ENCODE results near the gene FAM83C.
"Not testable (repeated sequence)": the region's sequence is repeated elsewhere in the genome, so short reads cannot be mapped to it uniquely, and the experiment has no call there.

Gene FAM83C

GRCh38 chr20:35253010-35253409 is 39.2 kb downstream of the FAM83C start:
- no peak overlapping the region for H3K27ac ChIP-seq (ENCODE audit: poor library complexity, severe bottlenecking)
- no peak for DNase-seq (ENCODE audit: low spot score)
- ATAC-seq (ENCODE audit: low read depth): no peak
- no peaks in the 10 kb centered on the region for H3K9me3 ChIP-seq (ENCODE audit: severe bottlenecking)
- H3K36me3 ChIP-seq (ENCODE audit: low read depth): no peaks in the 10 kb centered on the region
- no peaks in the 10 kb centered on the region for H3K27me3 ChIP-seq (ENCODE audit: insufficient read depth, poor library complexity, severe bottlenecking)
- H3K4me3 ChIP-seq (ENCODE audit: severe bottlenecking): no peak overlapping the region
- H3K4me1 ChIP-seq (ENCODE audit: insufficient read depth, poor library complexity, severe bottlenecking): no peaks in the 10 kb centered on the region
- TF ChIP-seq, protein P1, sequence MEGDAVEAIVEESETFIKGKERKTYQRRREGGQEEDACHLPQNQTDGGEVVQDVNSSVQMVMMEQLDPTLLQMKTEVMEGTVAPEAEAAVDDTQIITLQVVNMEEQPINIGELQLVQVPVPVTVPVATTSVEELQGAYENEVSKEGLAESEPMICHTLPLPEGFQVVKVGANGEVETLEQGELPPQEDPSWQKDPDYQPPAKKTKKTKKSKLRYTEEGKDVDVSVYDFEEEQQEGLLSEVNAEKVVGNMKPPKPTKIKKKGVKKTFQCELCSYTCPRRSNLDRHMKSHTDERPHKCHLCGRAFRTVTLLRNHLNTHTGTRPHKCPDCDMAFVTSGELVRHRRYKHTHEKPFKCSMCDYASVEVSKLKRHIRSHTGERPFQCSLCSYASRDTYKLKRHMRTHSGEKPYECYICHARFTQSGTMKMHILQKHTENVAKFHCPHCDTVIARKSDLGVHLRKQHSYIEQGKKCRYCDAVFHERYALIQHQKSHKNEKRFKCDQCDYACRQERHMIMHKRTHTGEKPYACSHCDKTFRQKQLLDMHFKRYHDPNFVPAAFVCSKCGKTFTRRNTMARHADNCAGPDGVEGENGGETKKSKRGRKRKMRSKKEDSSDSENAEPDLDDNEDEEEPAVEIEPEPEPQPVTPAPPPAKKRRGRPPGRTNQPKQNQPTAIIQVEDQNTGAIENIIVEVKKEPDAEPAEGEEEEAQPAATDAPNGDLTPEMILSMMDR (IDR thresholded peaks at IDR 0.05; ENCODE audit: poor library complexity, severe bottlenecking): no peak

- not testable (repeated sequence) for H3K27me3 ChIP-seq (ENCODE audit: insufficient read depth, poor library complexity, severe bottlenecking); H3K4me3 ChIP-seq (ENCODE audit: severe bottlenecking); H3K27ac ChIP-seq (ENCODE audit: poor library complexity, severe bottlenecking); H3K36me3 ChIP-seq (ENCODE audit: low read depth); H3K9me3 ChIP-seq (ENCODE audit: severe bottlenecking); ATAC-seq (ENCODE audit: low read depth); H3K4me1 ChIP-seq (ENCODE audit: insufficient read depth, poor library complexity, severe bottlenecking); DNase-seq (ENCODE audit: low spot score)
Observed at GRCh38 chr20:35252598-35252997, 39.6 kb downstream of the FAM83C start.

DNA sequence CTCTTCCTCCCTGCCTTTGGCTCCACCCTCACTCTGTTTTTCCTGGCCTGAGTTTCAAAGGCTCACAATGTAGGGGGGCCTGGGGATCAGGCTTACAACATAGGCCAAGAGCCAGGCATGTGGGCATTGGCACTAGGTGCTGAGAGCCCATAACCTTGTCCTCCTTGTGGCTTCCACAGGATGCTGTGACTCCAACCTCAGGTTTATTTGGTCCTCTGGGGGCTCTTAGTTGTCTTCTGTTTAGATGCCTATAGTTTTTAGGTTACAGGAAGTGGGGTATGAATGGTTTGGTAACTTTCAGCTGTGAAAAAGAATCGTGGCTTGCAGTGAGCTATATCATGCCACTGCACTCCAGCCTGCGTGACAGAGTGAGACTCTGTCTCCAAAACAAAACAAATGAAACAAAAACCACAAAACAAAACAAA is 40.2 kb downstream of the FAM83C start:
- TF ChIP-seq, protein P1 (IDR thresholded peaks at IDR 0.05; ENCODE audit: poor library complexity, severe bottlenecking): no peak
- Histone ChIP-seq H3K4me1 (ENCODE audit: insufficient read depth, poor library complexity, severe bottlenecking) (no peaks in the 10 kb centered on the region), H3K4me3 (ENCODE audit: severe bottlenecking) (no peak overlapping the region), H3K27me3 (ENCODE audit: insufficient read depth, poor library complexity, severe bottlenecking) (no peaks in the 10 kb centered on the region), H3K36me3 (ENCODE audit: low read depth) (no peaks in the 10 kb centered on the region), H3K27ac (ENCODE audit: poor library complexity, severe bottlenecking) (no peak overlapping the region), H3K9me3 (ENCODE audit: severe bottlenecking) (no peaks in the 10 kb centered on the region)
- DNase-seq (ENCODE audit: low spot score) (no peak), ATAC-seq (ENCODE audit: low read depth) (no peak)

DNA sequence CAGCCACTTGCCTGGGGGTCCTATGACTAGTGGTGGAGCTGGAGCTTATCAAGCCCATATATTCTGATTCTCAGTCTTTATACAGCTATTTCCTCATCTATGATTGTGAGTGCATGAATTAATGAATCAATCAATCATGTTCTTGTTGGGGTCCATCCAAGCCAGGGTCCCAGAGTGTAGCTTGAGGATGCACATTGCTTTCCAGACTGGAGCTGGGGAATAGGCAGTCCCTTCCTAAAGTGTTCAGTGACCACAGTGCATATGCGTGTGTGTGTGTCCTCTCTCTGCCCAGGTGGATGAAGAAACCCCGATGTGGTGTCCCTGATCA is 40.6 kb downstream of the FAM83C start:
- Histone ChIP-seq H3K9me3 (ENCODE audit: severe bottlenecking) (no peaks in the 10 kb centered on the region), H3K27ac (ENCODE audit: poor library complexity, severe bottlenecking) (no peak overlapping the region), H3K27me3 (ENCODE audit: insufficient read depth, poor library complexity, severe bottlenecking) (no peaks in the 10 kb centered on the region), H3K4me3 (ENCODE audit: severe bottlenecking) (no peak overlapping the region), H3K4me1 (ENCODE audit: insufficient read depth, poor library complexity, severe bottlenecking) (no peaks in the 10 kb centered on the region), H3K36me3 (ENCODE audit: low read depth) (no peaks in the 10 kb centered on the region)
- DNase-seq (ENCODE audit: low spot score): no peak
- TF ChIP-seq, protein P1 (IDR thresholded peaks at IDR 0.05; ENCODE audit: poor library complexity, severe bottlenecking): no peak
- no peak for ATAC-seq (ENCODE audit: low read depth)

- H3K27ac ChIP-seq (ENCODE audit: poor library complexity, severe bottlenecking): no peak overlapping the region
- no peaks in the 10 kb centered on the region for H3K9me3 ChIP-seq (ENCODE audit: severe bottlenecking)
- TF ChIP-seq, protein P1 (IDR thresholded peaks at IDR 0.05; ENCODE audit: poor library complexity, severe bottlenecking): no peak
- H3K4me1 ChIP-seq (ENCODE audit: insufficient read depth, poor library complexity, severe bottlenecking): no peaks in the 10 kb centered on the region
- H3K27me3 ChIP-seq (ENCODE audit: insufficient read depth, poor library complexity, severe bottlenecking): no peaks in the 10 kb centered on the region
- ATAC-seq (ENCODE audit: low read depth) (peak; percentile 24; the same call in 2 of the 3 replicates), DNase-seq (ENCODE audit: low spot score) (peak; percentile 76)
- no peak overlapping the region for H3K4me3 ChIP-seq (ENCODE audit: severe bottlenecking)
- H3K36me3 ChIP-seq (ENCODE audit: low read depth): no peaks in the 10 kb centered on the region
Observed at GRCh38 chr20:35248641-35249475, 43.4 kb downstream of the FAM83C start.

Data from RWPE2 (cell line).